ENCODE measurements around the gene TPO. TPM values are rescaled to one million over a fixed set of nuclear protein-coding genes. Genes with fewer than 3 reads are reported as not detected.

TPO gene
- total RNA-seq, 3 donors from 2014 or later = 5.1 to 21.0 (median 15.1) TPM

DNA sequence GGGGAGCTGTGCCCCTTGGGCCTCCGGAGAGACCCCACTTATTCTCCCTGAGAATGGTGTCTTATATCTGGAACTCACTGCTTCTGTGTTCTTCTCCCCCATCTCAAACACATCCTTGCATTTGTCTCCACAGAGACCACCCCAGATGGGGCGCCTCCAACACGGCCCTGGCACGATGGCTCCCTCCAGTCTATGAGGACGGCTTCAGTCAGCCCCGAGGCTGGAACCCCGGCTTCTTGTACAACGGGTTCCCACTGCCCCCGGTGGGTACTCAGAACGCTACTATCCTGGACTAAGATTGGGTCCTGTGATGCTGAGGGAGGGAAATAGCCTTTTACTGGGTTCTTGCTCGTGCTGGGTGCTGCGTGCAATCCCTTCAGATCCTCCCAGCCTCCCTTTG is 40.3 kb downstream of the TPO start:
- Histone ChIP-seq H3K27me3 (peaks cover 0 to 6% of the 10 kb centered on the region in 2 donors), H3K27ac (no peak overlapping the region), H3K9me3 (no peaks in the 10 kb centered on the region), H3K36me3 (no peaks in the 10 kb centered on the region), H3K4me3 (no peak overlapping the region), H3K4me1 (no peaks in the 10 kb centered on the region)
- intact Hi-C loops (cut with DNase I; ENCODE audit: low total_unique reads) = no loop called here
- no peak for DNase-seq (ENCODE audit: low spot score in 2 of 2)
- TF ChIP-seq POLR2A (IDR thresholded peaks at IDR 0.05) = no peak
- TF ChIP-seq, protein P1, sequence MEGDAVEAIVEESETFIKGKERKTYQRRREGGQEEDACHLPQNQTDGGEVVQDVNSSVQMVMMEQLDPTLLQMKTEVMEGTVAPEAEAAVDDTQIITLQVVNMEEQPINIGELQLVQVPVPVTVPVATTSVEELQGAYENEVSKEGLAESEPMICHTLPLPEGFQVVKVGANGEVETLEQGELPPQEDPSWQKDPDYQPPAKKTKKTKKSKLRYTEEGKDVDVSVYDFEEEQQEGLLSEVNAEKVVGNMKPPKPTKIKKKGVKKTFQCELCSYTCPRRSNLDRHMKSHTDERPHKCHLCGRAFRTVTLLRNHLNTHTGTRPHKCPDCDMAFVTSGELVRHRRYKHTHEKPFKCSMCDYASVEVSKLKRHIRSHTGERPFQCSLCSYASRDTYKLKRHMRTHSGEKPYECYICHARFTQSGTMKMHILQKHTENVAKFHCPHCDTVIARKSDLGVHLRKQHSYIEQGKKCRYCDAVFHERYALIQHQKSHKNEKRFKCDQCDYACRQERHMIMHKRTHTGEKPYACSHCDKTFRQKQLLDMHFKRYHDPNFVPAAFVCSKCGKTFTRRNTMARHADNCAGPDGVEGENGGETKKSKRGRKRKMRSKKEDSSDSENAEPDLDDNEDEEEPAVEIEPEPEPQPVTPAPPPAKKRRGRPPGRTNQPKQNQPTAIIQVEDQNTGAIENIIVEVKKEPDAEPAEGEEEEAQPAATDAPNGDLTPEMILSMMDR (IDR thresholded peaks at IDR 0.05) = no peak
- no peak for TF ChIP-seq POLR2AphosphoS5 (IDR thresholded peaks at IDR 0.05)

DNA sequence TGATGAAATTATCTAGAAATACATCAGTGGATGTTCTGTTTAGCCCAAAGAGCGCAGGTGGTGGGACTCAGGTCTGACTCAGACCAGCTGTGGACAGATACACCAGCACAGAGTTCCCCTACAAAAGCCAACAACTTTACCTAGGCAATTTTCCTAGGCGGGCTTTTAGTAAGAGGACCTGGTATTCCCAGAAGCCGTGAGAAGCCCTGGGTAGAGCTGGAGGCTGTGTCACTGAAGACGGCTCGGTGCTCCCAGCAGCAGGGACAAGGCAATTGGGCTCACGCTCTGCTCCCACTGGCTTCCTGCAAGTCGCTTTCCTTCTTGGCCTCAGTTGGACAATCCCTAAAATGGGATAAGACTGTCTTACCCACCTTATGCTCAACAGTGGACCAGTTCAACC is 41.1 kb downstream of the TPO start:
- H3K27me3 ChIP-seq = peaks cover 0 to 3% of the 10 kb centered on the region in 2 donors
- H3K4me3 ChIP-seq = no peak overlapping the region
- no peaks in the 10 kb centered on the region for H3K4me1 ChIP-seq
- no peak overlapping the region for H3K27ac ChIP-seq
- TF ChIP-seq POLR2AphosphoS5 (IDR thresholded peaks at IDR 0.05) = no peak
- no peak for TF ChIP-seq POLR2A (IDR thresholded peaks at IDR 0.05)
- TF ChIP-seq, protein P1 (IDR thresholded peaks at IDR 0.05) = no peak
- no peaks in the 10 kb centered on the region for H3K9me3 ChIP-seq
- intact Hi-C loops (cut with DNase I; ENCODE audit: low total_unique reads) = no loop called here
- DNase-seq (ENCODE audit: low spot score in 2 of 2) = no peak
- no peaks in the 10 kb centered on the region for H3K36me3 ChIP-seq

DNA sequence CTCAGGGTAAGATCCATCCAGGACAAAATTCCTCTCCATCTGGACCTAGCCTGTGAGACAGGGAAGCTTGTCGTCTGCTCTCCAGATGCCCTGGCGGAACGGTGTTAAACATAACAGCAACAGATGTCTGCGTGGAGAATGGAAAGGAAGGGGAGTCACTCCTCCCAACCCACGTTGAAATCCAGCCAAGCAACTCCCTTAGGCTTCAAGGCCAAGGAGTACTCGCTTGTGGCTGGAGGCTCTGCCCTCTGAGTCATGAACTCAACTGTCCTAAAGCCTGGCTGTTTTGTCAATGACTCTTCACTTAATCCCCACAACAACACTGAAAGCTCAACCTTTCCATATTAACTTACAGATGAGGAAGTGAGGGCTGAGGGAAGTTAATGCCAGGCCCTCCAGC is 42.2 kb downstream of the TPO start:
- TF ChIP-seq, protein P1 (IDR thresholded peaks at IDR 0.05) = no peak
- no peak for TF ChIP-seq POLR2A (IDR thresholded peaks at IDR 0.05)
- no peak for TF ChIP-seq POLR2AphosphoS5 (IDR thresholded peaks at IDR 0.05)
- Histone ChIP-seq H3K36me3 (no peaks in the 10 kb centered on the region), H3K27ac (no peak overlapping the region), H3K9me3 (no peaks in the 10 kb centered on the region), H3K27me3 (peaks cover 0 to 3% of the 10 kb centered on the region in 2 donors), H3K4me3 (no peak overlapping the region), H3K4me1 (no peaks in the 10 kb centered on the region)
- intact Hi-C loops (cut with DNase I; ENCODE audit: low total_unique reads) = no loop called here
- no peak for DNase-seq (ENCODE audit: low spot score in 2 of 2)

DNA sequence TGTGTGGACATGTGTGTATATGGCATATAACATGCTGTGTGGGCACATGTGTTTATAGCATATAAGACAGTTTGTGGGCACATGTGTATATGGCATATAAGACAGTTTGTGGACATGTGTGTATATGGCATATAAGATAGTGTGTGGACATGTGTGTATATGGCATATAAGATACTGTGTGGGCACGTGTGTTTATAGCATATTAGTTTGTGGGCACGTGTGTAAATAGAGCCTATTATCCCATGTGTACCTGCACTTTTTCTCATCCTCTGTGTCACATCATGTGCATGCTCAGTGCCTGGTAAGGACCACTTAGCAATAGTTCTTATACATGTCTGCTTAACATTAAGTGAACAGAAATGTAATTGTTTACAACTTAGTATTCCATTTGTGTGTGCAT is 45.2 kb downstream of the TPO start:
- no peak for DNase-seq (ENCODE audit: low spot score in 2 of 2)
- Histone ChIP-seq H3K36me3 (no peaks in the 10 kb centered on the region), H3K27ac (no peak overlapping the region), H3K9me3 (no peaks in the 10 kb centered on the region), H3K27me3 (peaks cover 0 to 16% of the 10 kb centered on the region in 2 donors), H3K4me1 (no peaks in the 10 kb centered on the region), H3K4me3 (no peak overlapping the region)
- TF ChIP-seq, protein P1 (IDR thresholded peaks at IDR 0.05) = no peak
- no peak for TF ChIP-seq POLR2A (IDR thresholded peaks at IDR 0.05)
- TF ChIP-seq POLR2AphosphoS5 (IDR thresholded peaks at IDR 0.05) = no peak
- intact Hi-C loops (cut with DNase I; ENCODE audit: low total_unique reads) = no loop called here

DNA sequence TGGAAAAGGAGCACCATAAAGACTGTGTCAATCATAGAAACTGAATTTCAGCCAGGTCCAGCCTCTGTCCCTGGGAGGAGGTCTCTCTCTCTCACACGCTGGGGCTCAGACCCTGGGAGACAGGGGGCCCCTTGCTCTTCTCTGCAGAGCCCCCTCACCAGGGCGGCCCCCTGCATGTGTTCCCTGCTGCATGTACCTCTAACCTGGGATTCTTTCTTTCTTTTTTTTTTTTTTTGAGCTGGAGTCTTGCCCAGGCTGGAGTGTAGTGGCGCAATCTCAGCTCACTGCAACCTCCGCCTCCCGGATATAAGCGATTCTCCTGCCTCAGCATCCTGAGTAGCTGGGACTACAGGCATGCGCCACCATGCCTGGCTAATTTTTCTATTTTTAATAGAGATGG is 46.5 kb downstream of the TPO start:
- H3K4me3 ChIP-seq = no peak overlapping the region
- intact Hi-C loops (cut with DNase I; ENCODE audit: low total_unique reads) = no loop called here
- no peak for DNase-seq (ENCODE audit: low spot score in 2 of 2)
- H3K27ac ChIP-seq = no peak overlapping the region
- H3K9me3 ChIP-seq = no peaks in the 10 kb centered on the region
- no peaks in the 10 kb centered on the region for H3K4me1 ChIP-seq
- peaks cover 0 to 20% of the 10 kb centered on the region in 2 donors for H3K27me3 ChIP-seq
- no peaks in the 10 kb centered on the region for H3K36me3 ChIP-seq
- no peak for TF ChIP-seq POLR2AphosphoS5 (IDR thresholded peaks at IDR 0.05)
- no peak for TF ChIP-seq POLR2A (IDR thresholded peaks at IDR 0.05)
- TF ChIP-seq, protein P1 (IDR thresholded peaks at IDR 0.05) = no peak
